MM.1S (cell line): Measurements from ENCODE around the gene PHF21A.

ENCODE experiments used
- DNase-seq: peaks from one replicate; pipeline ENCODE4 v3.0.0-alpha.2; 2015
- H2AFZ ChIP-seq: fragments of 300-600 bp; sonication (generic); 2 replicates; pipeline ENCODE4 v1.6.0; 2016; ENCODE audit warnings: antibody characterized with exemption, low read length
- H3F3A ChIP-seq: fragments of 300-600 bp; sonication (generic); 2 replicates; pipeline ENCODE4 v1.6.1; 2016; ENCODE audit warnings: mild to moderate bottlenecking, antibody characterized with exemption, low read length, moderate library complexity, mixed read lengths; ENCODE audit not compliant: insufficient read depth
- H3K27ac ChIP-seq: fragments of 300-600 bp; sonication (generic); 2 replicates; pipeline ENCODE4 v1.5.1; 2016; ENCODE audit warnings: mild to moderate bottlenecking, low read length
- H3K27me3 ChIP-seq: fragments of 300-600 bp; sonication (generic); replicated peaks from 2 replicates; pipeline ENCODE4 v1.6.0; 2016; ENCODE audit warnings: low read length; ENCODE audit not compliant: insufficient read depth
- H3K36me3 ChIP-seq: fragments of 300-600 bp; sonication (generic); replicated peaks from 2 replicates; pipeline ENCODE4 v1.6.1; 2016; ENCODE audit warnings: mild to moderate bottlenecking, low read length, mixed read lengths; ENCODE audit not compliant: insufficient read depth
- H3K4me1 ChIP-seq: fragments of 300-600 bp; sonication (generic); 2 replicates; pipeline ENCODE4 v1.6.1; 2016; ENCODE audit warnings: low read length, mixed read lengths
- H3K4me2 ChIP-seq: fragments of 300-600 bp; sonication (generic); 2 replicates; pipeline ENCODE4 v1.6.0; 2016; ENCODE audit warnings: low read depth, low read length
- H3K4me3 ChIP-seq: fragments of 300-600 bp; sonication (generic); 2 replicates; pipeline ENCODE4 v1.5.1; 2016; ENCODE audit warnings: low read length, mixed read lengths
- H3K79me2 ChIP-seq: fragments of 300-600 bp; sonication (generic); 2 replicates; pipeline ENCODE4 v1.6.1; 2016; ENCODE audit warnings: mixed run types, low read length, mixed read lengths
- H3K9ac ChIP-seq: fragments of 300-600 bp; sonication (generic); 2 replicates; pipeline ENCODE4 v1.6.1; 2016; ENCODE audit warnings: low read length, mixed read lengths
- H3K9me2 ChIP-seq: fragments of 300-600 bp; sonication (generic); replicated peaks from 2 replicates; pipeline ENCODE4 v1.6.1; 2016; ENCODE audit warnings: mild to moderate bottlenecking, low read length, mixed read lengths; ENCODE audit not compliant: insufficient read depth
- H3K9me3 ChIP-seq: fragments of 300-600 bp; sonication (generic); replicated peaks from 2 replicates; pipeline ENCODE4 v1.6.1; 2016; ENCODE audit warnings: mild to moderate bottlenecking, low read length, mixed read lengths; ENCODE audit not compliant: insufficient read depth
- H4K20me1 ChIP-seq: fragments of 300-600 bp; sonication (generic); 2 replicates; pipeline ENCODE4 v1.6.1; 2016; ENCODE audit warnings: mild to moderate bottlenecking, low read length, moderate library complexity, mixed read lengths; ENCODE audit not compliant: insufficient read depth
- EZH2 ChIP-seq: fragments of 300-600 bp; sonication (generic); optimal IDR thresholded peaks from 2 replicates; pipeline ENCODE3; 2017; ENCODE audit warnings: low read depth, mild to moderate bottlenecking, antibody characterized with exemption, low read length, mixed read lengths
- EZH2phosphoT487 ChIP-seq: fragments of 300-600 bp; sonication (generic); IDR thresholded peaks from 2 replicates; pipeline ENCODE4 v1.6.1; 2018; ENCODE audit warnings: antibody characterized with exemption, low read length
- TF ChIP-seq, protein P1 (sequence below): fragments of 300-600 bp; sonication (generic); IDR thresholded peaks from 2 replicates; pipeline ENCODE4 v1.5.1; 2016; ENCODE audit warnings: antibody characterized with exemption, low read length, mixed read lengths

The PHF21A gene

DNA sequence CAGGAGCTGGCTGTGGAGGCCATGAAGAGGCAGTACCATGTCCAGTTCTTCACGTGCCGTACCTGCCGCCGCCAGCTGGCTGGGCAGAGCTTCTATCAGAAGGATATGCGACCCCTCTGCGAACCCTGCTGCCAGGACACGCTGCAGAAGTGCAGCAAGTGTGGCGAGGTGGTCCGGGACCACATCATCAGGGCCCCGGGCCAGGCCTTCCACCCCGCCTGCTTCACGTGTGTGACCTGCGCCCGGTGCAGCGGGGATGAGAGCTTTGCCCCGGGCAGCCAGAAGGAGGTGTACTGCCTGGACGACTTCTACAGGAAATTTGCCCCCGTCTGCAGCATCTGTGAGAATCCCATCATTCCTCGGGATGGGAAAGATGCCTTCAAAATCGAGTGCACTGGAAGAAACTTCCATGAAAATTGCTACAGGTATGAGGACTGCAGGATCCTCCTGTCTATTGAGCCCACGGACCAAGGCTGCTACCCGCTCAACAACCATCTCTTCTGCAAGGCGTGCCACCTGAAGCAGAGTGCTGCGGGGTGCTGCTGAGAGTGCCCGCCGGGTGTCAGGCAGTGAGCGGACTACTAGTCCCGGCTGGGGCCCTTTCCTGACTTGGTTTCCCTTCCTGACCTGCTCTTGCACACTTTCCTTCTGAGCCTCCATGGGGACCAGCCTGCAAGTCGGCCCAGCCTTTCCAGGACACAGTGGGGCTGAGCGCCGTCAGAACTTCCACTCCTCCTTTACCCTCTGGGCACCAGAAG lies 22.0 kb upstream of the PHF21A start:
- no peaks in the 10 kb centered on the region for H3K9me3 ChIP-seq
- no peaks in the 10 kb centered on the region for H3K36me3 ChIP-seq
- H2AFZ ChIP-seq = no peak overlapping the region
- no peak overlapping the region for H3K4me2 ChIP-seq
- H3F3A ChIP-seq = no peaks in the 10 kb centered on the region
- no peak overlapping the region for H3K4me3 ChIP-seq
- no peaks in the 10 kb centered on the region for H3K4me1 ChIP-seq
- no peaks in the 10 kb centered on the region for H3K9me2 ChIP-seq
- TF ChIP-seq EZH2 (no peak), EZH2phosphoT487 (no peak)
- TF ChIP-seq, protein P1, sequence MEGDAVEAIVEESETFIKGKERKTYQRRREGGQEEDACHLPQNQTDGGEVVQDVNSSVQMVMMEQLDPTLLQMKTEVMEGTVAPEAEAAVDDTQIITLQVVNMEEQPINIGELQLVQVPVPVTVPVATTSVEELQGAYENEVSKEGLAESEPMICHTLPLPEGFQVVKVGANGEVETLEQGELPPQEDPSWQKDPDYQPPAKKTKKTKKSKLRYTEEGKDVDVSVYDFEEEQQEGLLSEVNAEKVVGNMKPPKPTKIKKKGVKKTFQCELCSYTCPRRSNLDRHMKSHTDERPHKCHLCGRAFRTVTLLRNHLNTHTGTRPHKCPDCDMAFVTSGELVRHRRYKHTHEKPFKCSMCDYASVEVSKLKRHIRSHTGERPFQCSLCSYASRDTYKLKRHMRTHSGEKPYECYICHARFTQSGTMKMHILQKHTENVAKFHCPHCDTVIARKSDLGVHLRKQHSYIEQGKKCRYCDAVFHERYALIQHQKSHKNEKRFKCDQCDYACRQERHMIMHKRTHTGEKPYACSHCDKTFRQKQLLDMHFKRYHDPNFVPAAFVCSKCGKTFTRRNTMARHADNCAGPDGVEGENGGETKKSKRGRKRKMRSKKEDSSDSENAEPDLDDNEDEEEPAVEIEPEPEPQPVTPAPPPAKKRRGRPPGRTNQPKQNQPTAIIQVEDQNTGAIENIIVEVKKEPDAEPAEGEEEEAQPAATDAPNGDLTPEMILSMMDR = no peak
- H3K79me2 ChIP-seq = no peaks in the 10 kb centered on the region
- H3K27ac ChIP-seq = no peak overlapping the region
- no peaks in the 10 kb centered on the region for H3K27me3 ChIP-seq
- H3K9ac ChIP-seq = no peak overlapping the region
- DNase-seq = no peak
- H4K20me1 ChIP-seq = no peaks in the 10 kb centered on the region

GRCh38 chr11:46142561-46142960 lies 21.3 kb upstream of the PHF21A start:
- Histone ChIP-seq H3K9ac (no peak overlapping the region), H3K36me3 (no peaks in the 10 kb centered on the region), H4K20me1 (no peaks in the 10 kb centered on the region), H3K4me2 (no peak overlapping the region), H3F3A (no peaks in the 10 kb centered on the region), H3K27me3 (no peaks in the 10 kb centered on the region), H3K79me2 (no peaks in the 10 kb centered on the region), H3K9me3 (no peaks in the 10 kb centered on the region), H3K27ac (no peak overlapping the region), H2AFZ (no peak overlapping the region), H3K9me2 (no peaks in the 10 kb centered on the region), H3K4me3 (no peak overlapping the region), H3K4me1 (no peaks in the 10 kb centered on the region)
- no peak for TF ChIP-seq EZH2phosphoT487
- no peak for TF ChIP-seq EZH2
- TF ChIP-seq, protein P1 = no peak
- no peak for DNase-seq

DNA sequence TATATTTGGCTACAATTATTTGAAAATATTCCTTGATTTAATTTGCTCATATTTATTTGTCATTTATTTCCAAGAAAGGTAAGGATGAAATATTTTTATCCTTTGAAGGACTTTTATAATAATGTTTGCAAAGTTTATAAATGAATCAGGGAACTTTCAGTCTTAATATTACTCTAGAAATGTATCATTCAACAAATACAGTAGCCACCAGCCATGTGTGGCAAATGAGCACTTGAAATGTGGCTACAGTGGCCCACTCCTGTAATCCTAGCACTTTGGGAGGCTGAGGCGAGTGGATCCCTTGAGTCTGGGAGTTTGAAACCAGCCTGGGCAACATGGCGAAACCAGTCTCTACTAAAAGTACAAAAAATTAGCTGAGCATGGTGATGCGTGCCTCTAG lies 20.3 kb upstream of the PHF21A start:
- no peaks in the 10 kb centered on the region for H3K27me3 ChIP-seq
- H3K36me3 ChIP-seq = no peaks in the 10 kb centered on the region
- no peaks in the 10 kb centered on the region for H3K79me2 ChIP-seq
- H3K27ac ChIP-seq = no peak overlapping the region
- H3K4me1 ChIP-seq = no peaks in the 10 kb centered on the region
- no peak overlapping the region for H3K9ac ChIP-seq
- H3K9me2 ChIP-seq = no peaks in the 10 kb centered on the region
- H3K9me3 ChIP-seq = no peaks in the 10 kb centered on the region
- H2AFZ ChIP-seq = no peak overlapping the region
- TF ChIP-seq, protein P1 = no peak
- TF ChIP-seq EZH2phosphoT487 = no peak
- no peak for TF ChIP-seq EZH2
- DNase-seq = no peak
- no peaks in the 10 kb centered on the region for H4K20me1 ChIP-seq
- H3K4me3 ChIP-seq = no peak overlapping the region
- H3F3A ChIP-seq = no peaks in the 10 kb centered on the region
- H3K4me2 ChIP-seq = no peak overlapping the region
